Epidermal melanocyte (primary cell): Measurements from ENCODE around the gene NTN1.

Experiments
- DNase-seq: peaks from one replicate; pipeline ENCODE4 v3.0.0; 2011; ENCODE audit warnings: low spot score; ENCODE audit not compliant: insufficient read length

NTN1 gene

DNA sequence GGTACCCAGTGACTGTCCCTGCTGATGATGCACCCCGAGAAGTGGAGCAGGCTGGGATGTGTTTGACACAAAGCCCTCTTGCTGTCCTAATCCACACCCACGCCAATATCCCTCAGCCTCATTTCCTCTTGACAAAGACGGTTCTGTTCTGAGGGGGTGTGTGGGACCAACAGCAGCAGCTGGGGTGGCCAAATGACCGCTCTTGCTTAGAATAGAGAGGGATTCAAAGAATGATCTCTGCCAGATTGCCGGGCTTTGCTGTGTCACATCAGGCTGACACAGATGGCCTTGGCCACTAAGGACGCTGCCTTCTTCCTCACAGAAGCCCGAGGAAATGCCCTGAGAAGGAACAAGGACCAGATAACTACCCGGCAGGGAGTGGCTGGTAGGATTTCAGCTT is 250.7 kb downstream of the NTN1 start:
- DNase-seq: no peak

DNA sequence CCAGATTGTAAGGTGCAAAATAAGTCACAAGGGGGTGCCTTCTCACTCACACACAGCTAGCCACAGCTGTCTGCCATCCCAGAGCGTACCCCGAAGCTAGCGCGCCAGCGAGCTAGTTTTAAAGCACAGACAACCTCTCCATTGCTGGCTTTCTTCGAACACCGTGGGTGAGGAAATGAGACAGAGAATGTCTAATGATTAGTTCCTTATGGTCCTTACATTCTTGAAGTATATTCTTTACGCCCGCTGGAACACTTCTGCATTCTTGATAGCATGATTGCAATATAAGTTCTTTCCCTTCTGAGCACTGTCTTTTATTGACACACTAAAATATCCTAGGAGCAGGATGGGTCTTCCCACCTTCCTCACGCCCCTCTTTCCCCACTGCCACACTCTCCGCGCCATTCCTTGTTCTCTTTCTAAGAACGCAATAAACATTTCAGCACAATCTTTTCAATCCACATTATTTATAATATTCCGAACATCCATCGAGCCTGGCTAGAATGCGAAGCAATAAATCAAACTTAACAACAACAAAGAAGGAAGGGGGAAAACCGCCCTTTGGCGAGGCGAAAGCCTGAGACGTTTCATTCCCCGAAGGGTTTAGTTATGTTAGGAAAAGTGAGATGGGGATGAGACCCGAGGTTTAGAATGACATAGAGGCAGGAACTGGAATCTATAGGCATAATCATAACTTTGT is 251.3 kb downstream of the NTN1 start:
- DNase-seq: no peak

DNA sequence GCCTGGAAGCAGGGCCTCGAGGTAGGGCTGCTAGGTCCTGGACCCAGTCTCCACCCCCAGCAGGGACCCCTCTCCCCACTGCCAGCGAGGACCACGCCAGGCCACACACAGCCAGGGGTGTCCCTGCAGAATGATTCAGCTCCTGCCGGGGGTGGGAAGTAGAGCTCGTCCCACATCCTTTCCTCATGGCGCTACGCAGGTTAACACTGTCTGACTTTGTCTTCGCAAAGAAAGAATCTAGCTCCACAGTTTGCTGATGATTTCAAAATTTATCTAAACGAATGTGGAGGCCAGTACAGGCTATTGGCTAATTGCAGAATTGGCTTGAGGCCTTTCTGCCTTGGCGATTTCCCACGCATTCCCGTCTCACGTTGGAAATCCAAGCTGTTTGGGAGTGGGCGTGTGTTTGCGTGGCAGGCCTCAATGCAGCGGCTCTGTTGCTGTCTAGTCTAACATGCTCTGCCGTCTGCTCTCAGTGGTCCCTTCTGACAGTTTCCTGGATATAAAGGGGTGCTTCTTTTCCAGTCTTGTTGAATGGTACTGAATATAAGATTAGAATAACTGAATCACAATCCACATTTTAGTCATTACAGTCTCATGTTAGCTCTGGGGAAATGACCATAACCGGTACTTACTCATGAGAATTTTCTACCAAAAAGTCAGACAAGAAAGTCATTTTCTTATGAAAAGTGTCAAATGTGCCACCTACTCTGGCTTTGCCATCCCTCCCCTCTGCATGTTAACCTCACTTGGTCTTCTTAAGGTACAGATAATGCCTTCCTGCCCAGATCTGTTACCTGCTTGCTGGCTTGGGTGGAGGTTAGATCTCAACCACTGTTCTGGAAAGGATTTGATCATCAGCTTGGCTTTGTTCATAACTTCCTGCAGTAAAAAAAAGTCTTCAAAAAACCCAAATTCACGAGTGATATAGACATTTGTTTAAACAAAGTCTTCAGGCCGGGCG is 252.4 kb downstream of the NTN1 start:
- DNase-seq: no peak

DNA sequence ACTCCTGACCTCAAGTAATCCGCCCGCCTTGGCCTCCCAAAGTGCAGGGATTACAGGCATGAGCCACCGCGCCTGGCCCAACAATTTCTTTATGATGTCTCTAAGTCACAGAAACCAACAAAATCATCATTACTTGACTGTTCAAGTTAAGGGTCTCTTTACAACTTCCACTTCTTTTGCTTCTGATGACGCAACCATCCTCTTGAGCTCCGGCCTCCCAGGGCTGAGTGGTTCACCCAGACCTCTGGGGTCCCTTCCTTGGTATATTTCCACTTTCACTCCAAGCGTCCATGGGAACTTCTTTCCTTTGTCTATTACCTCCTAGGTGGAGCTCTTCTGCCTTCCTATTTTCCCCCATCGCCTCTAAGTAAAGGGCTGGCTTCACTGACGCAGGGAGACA is 253.7 kb downstream of the NTN1 start:
- no peak for DNase-seq

DNA sequence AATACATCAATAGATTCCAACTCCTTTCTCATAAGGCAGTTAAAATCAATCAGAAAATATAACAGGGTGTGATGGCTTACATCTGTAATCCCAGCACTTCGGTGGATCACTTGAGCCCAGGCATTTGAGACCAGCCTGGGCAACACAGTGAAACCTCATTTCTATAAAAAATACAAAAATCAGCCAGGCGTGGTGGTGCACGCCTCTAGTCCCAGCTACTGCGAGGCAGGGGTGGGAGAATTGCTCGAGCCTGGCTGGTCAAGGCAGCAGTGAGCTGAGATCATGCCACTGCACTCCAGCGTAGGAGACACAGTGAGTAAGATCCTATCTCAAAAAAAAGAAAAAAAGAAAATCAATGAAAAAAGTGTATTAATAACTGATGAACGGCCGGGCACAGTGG is 258.6 kb downstream of the NTN1 start:
- no peak for DNase-seq

DNA sequence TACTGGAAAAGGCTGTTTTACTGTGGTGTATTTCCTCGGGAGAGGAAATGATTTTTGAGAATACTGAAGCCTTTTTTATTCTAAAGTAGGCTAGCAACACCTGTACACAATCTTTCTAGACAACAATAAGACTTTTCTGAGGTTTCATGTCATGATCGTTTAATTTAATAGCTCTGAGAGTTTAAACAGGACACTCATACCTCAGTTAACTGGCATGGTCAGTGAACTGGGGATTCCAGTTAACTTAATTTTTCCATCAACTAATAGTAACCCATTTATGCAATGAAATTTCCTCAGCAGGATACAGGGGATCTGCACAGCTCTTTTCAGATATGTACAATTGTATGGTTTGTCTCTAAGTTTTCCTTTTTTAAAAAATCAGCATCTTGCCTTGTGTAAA is 262.6 kb downstream of the NTN1 start:
- no peak for DNase-seq

DNA sequence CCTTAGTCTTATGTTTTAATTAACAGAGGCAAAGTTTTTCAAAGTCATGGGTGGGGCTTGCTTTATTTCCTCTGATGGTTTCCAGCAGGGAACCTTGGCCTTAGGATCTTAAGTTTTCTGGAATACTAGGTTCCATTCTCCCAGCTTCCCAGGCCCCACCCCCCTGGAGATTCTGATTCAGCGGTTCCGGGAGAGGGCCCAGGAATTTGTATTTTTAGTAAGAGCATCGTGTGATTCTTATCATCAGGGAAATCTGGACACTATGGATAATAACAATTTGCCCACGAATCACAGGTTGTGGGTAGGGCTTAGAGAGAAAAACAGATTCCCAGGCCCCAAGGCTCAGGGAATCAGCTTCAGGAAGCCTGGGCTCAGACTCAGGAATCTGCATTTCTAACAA is 263.6 kb downstream of the NTN1 start:
- no peak for DNase-seq

DNA sequence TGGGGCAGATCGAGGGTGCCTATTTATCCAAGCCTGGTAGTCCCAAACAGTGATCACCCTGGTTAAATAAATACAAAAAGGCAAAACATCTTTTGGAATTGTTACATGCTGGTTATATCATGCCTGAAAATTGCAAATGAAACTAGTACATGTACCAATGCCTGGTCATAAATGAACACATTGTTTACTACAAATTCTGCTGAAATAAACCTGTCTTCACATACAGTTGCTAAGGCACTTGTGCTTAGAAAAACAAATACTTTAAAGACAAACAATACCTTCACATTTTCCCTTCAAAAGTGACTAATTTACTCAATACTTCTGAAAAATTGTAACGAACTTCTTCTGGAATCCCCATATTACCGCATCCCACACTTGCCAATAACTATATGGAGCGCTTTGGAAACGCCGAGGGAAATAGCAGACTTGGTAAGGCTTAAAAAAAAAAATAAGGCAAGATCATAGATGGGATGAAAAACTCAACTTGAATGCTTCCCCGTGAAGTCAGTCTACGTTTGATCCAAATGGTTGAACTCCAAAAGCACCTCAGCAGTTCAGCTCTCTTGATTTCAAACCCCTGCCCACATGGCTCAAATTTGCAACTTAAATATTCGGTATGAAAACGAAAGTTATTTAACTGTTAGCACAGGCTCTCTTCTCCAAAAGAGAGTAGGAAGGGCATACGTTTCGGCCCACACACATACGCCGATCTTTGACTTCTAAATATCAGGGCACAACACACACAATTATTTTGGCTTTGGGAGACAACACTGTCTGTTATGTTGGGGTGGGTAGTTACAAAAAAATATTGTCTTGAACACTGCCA is 264.5 kb downstream of the NTN1 start:
- DNase-seq: no peak

DNA sequence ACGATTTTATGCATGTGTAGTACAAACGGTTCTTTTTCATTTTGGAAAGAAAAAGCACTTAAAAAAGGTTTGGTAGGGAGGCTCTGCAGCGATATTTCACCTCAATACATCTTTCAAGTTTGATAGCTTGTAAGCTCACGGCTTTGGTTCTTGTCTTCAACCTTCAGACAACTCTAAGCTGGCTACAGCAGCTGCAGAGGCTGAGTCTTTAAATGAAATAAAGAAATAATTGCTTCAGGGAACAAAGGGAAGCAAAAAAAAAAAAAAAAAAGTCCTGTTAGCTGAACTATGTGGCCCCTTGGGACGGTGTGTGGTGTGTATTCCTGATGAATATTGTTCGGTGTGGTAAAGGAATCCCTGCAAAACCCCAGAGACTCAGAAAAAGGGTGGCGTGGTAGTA is 265.1 kb downstream of the NTN1 start:
- DNase-seq: no peak

DNA sequence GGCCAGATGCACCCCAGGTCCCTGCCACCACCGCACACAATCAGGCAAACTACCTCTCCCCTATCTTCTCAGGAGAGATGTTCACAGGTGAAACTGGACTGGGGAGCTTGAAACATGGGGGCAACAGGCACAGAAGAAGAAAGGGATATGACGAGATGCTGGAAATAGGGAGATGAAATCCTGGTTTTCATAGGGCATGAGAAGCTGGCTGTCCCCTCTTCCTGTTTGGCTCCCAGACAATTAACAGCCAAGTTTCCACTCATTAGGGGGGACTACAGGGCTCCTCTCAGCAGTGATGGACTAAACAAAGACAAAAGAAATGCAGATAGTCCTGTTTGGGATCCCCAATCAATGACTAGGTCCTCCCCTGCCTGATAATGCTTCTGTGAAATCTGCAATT is 266.0 kb downstream of the NTN1 start:
- DNase-seq: no peak

DNA sequence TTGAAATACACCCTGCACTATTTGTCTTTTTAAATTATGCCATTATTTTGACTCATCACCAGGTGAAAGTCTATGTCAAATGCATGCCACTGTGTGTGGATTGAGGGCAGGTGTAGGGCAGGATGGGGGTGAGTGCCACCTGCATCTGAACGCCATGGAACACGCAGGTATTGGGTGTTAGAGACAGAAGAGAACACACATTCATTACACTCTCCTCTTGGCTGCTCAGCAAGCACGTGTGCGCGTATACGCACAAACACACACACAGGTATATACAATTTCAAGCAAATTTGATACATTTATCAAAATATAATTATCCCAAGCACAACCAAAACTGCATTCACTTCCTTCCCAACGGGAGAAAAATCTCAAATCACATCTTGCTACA is 268.9 kb downstream of the NTN1 start:
- DNase-seq: no peak

DNA sequence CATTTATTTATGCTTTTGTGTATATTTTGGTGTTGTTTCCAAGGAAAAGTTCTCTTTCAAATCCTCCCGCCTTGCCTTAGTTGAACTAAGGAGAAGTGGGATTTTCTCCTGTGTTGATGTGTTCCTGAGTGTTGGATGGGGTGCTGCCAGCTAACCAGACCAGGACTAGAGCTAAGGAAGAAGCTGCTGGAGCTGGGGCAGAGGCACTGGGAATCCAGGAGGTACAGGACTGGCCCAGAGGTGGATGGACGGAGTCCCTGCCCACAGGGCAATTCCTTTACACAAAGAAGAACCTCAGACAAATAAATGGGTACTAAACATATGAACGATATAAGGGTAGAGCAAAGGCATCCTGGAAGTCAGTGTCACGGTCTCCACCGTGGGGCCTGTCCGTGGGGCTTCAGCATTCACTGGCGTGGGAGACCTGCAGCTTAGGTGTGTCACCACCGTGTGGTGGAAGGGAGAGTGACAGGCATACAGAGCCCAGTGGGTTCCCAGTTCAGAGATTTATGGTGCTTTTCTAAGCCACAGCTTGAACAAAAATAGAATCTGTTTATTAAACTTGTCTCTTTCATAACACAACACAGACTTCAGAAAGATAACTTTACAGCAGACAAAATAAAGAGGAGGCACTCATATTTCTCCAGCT is 270.7 kb downstream of the NTN1 start:
- no peak for DNase-seq

DNA sequence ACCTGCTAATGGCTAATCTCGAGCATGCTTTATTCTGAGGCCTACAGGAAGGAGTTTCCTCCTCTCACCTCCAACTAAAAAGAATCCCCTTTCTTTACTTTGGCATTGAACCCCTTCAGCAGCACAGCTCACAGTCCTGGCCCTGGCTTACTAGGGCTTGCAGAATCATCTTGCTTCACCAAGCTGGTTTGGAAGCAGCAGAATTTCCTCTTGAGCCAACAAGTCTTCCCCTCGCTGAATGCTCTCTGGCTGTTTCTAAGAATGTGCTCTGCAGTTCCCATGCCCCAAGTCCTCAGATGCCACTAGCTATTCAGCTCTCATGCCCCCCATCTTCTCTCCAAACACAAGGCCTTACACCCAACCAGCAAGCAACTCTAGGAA is 271.2 kb downstream of the NTN1 start:
- DNase-seq: no peak
